ENCODE results near the gene IGSF9. TPM values are rescaled to one million over a fixed set of nuclear protein-coding genes. Genes with fewer than 3 reads are reported as not detected.

Gene IGSF9
- total RNA-seq, 5 donors from 2014 or later (not counting 1 experiment from before 2014, with no cell fraction given): 0.06 to 0.16 (median 0.12) TPM; not detected in 2

GRCh38 chr1:159881622-159882526 is 63.5 kb downstream of the IGSF9 start:
- no peak overlapping the region for H3K4me3 ChIP-seq (ENCODE audit: control insufficient read depth in 1 of 2, extremely low read depth in 1 of 2, low read length in 1 of 2)
- H3K27ac ChIP-seq (ENCODE audit: low read length): no peak overlapping the region
- peak in 27 of 35 experiments; percentile 8 to 63 (median 20) for DNase-seq
- peaks cover 6% of the 10 kb centered on the region in 2 experiments for H3K4me1 ChIP-seq (ENCODE audit: control insufficient read depth in 1 of 2, extremely low read depth in 1 of 2, insufficient read depth in 2 of 2, low read length in 2 of 2)
- WGBS (ENCODE audit: insufficient coverage): 65% methylated on average over 5 of the region's 6 CpGs
- no peaks in the 10 kb centered on the region for H3K9me3 Mint-ChIP-seq
- ChIA-PET POLR2A (no interaction called here), CTCF (interaction anchor here in 1 of 2 donors (0.9 kb wide), 1 partner anchor 11 kb away, joined by 3 read pairs; no protein-coding TSS in a partner anchor)
- no peaks in the 10 kb centered on the region for H3K27me3 ChIP-seq (replicated peaks in 1 of 2; ENCODE audit: control insufficient read depth in 2 of 2, extremely low read depth in 1 of 2, insufficient read depth in 2 of 2, low read length in 1 of 2)
- H3K4me3 Mint-ChIP-seq: no peak overlapping the region
- no peaks in the 10 kb centered on the region for H3K9me3 ChIP-seq
- H3K27me3 Mint-ChIP-seq: no peaks in the 10 kb centered on the region
- no peaks in the 10 kb centered on the region for H3K36me3 Mint-ChIP-seq
- H3K27ac Mint-ChIP-seq: no peak overlapping the region
- no peaks in the 10 kb centered on the region for H3K4me1 Mint-ChIP-seq
- ATAC-seq (replicated peaks in 1 of 4): peak in 2 of 4 experiments; percentile 36 to 37
- H3K36me3 ChIP-seq (ENCODE audit: control insufficient read depth in 2 of 2, extremely low read depth in 1 of 2, insufficient read depth in 1 of 2, low read length in 1 of 2): no peaks in the 10 kb centered on the region

GRCh38 chr1:159880430-159880829 is 65.0 kb downstream of the IGSF9 start:
- Mint-ChIP-seq H3K4me3 (no peak overlapping the region), H3K4me1 (no peaks in the 10 kb centered on the region), H3K9me3 (no peaks in the 10 kb centered on the region), H3K36me3 (peaks cover 6% of the 10 kb centered on the region), H3K27ac (no peak overlapping the region), H3K27me3 (peaks cover 0 to 7% of the 10 kb centered on the region in 2 donors)
- WGBS (ENCODE audit: insufficient coverage): 93% methylated on average over 2 of the region's 3 CpGs
- Histone ChIP-seq H3K9me3 (no peaks in the 10 kb centered on the region), H3K36me3 (ENCODE audit: control insufficient read depth in 2 of 2, extremely low read depth in 1 of 2, insufficient read depth in 1 of 2, low read length in 1 of 2) (no peaks in the 10 kb centered on the region), H3K4me1 (ENCODE audit: control insufficient read depth in 1 of 2, extremely low read depth in 1 of 2, insufficient read depth in 2 of 2, low read length in 2 of 2) (peaks cover 6% of the 10 kb centered on the region in 2 experiments), H3K4me3 (ENCODE audit: control insufficient read depth in 1 of 2, extremely low read depth in 1 of 2, low read length in 1 of 2) (no peak overlapping the region), H3K27me3 (replicated peaks in 1 of 2; ENCODE audit: control insufficient read depth in 2 of 2, extremely low read depth in 1 of 2, insufficient read depth in 2 of 2, low read length in 1 of 2) (peaks cover 0 to 2% of the 10 kb centered on the region in 2 experiments), H3K27ac (ENCODE audit: low read length) (no peak overlapping the region)
- ChIA-PET POLR2A (no interaction called here), CTCF (interaction anchor here in 1 of 2 donors (0.5 kb wide), 1 partner anchor 20 kb away, joined by 6 read pairs; no protein-coding TSS in a partner anchor)
- ATAC-seq (replicated peaks in 1 of 4) (no peak), DNase-seq (no peak)

- Mint-ChIP-seq H3K4me1 (no peaks in the 10 kb centered on the region), H3K36me3 (peaks cover 6% of the 10 kb centered on the region), H3K27me3 (peaks cover 0 to 7% of the 10 kb centered on the region in 2 donors), H3K9me3 (no peaks in the 10 kb centered on the region), H3K27ac (no peak overlapping the region), H3K4me3 (no peak overlapping the region)
- ChIA-PET POLR2A (no interaction called here), CTCF (no interaction called here)
- ATAC-seq (replicated peaks in 1 of 4) (no peak), DNase-seq (no peak)
- H3K9me3 ChIP-seq: no peaks in the 10 kb centered on the region
- H3K27me3 ChIP-seq (replicated peaks in 1 of 2; ENCODE audit: control insufficient read depth in 2 of 2, extremely low read depth in 1 of 2, insufficient read depth in 2 of 2, low read length in 1 of 2): peaks cover 0 to 2% of the 10 kb centered on the region in 2 experiments
- no peaks in the 10 kb centered on the region for H3K36me3 ChIP-seq (ENCODE audit: control insufficient read depth in 2 of 2, extremely low read depth in 1 of 2, insufficient read depth in 1 of 2, low read length in 1 of 2)
- no peak overlapping the region for H3K4me3 ChIP-seq (ENCODE audit: control insufficient read depth in 1 of 2, extremely low read depth in 1 of 2, low read length in 1 of 2)
- peaks cover 6% of the 10 kb centered on the region in 2 experiments for H3K4me1 ChIP-seq (ENCODE audit: control insufficient read depth in 1 of 2, extremely low read depth in 1 of 2, insufficient read depth in 2 of 2, low read length in 2 of 2)
- no peak overlapping the region for H3K27ac ChIP-seq (ENCODE audit: low read length)
- no CpG with 5 or more reads among the region's 4 CpGs for WGBS (ENCODE audit: insufficient coverage)
Observed at GRCh38 chr1:159879977-159880376, 65.4 kb downstream of the IGSF9 start.

GRCh38 chr1:159879136-159879535 is 66.3 kb downstream of the IGSF9 start:
- Histone ChIP-seq H3K9me3 (no peaks in the 10 kb centered on the region), H3K27ac (ENCODE audit: low read length) (no peak overlapping the region), H3K27me3 (replicated peaks in 1 of 2; ENCODE audit: control insufficient read depth in 2 of 2, extremely low read depth in 1 of 2, insufficient read depth in 2 of 2, low read length in 1 of 2) (peaks cover 0 to 2% of the 10 kb centered on the region in 2 experiments), H3K4me1 (ENCODE audit: control insufficient read depth in 1 of 2, extremely low read depth in 1 of 2, insufficient read depth in 2 of 2, low read length in 2 of 2) (peaks cover 6% of the 10 kb centered on the region in 2 experiments), H3K4me3 (ENCODE audit: control insufficient read depth in 1 of 2, extremely low read depth in 1 of 2, low read length in 1 of 2) (no peak overlapping the region), H3K36me3 (ENCODE audit: control insufficient read depth in 2 of 2, extremely low read depth in 1 of 2, insufficient read depth in 1 of 2, low read length in 1 of 2) (no peaks in the 10 kb centered on the region)
- no peaks in the 10 kb centered on the region for H3K9me3 Mint-ChIP-seq
- ATAC-seq (replicated peaks in 1 of 4) (no peak), DNase-seq (no peak)
- H3K36me3 Mint-ChIP-seq: peaks cover 8% of the 10 kb centered on the region
- POLR2A ChIA-PET: no interaction called here
- peaks cover 0 to 10% of the 10 kb centered on the region in 2 donors for H3K27me3 Mint-ChIP-seq
- H3K4me3 Mint-ChIP-seq: no peak overlapping the region
- WGBS (ENCODE audit: insufficient coverage): 91% methylated on average over 1 of the region's 3 CpGs
- CTCF ChIA-PET: interaction anchor here in 1 of 2 donors (1.4 kb wide), 1 partner anchor 128 kb away, joined by 3 read pairs; no protein-coding TSS in a partner anchor
- H3K27ac Mint-ChIP-seq: no peak overlapping the region
- no peaks in the 10 kb centered on the region for H3K4me1 Mint-ChIP-seq

- Mint-ChIP-seq H3K4me1 (no peaks in the 10 kb centered on the region), H3K36me3 (peaks cover 9% of the 10 kb centered on the region), H3K4me3 (no peak overlapping the region), H3K9me3 (no peaks in the 10 kb centered on the region), H3K27ac (no peak overlapping the region), H3K27me3 (peaks cover 0 to 15% of the 10 kb centered on the region in 2 donors)
- Histone ChIP-seq H3K4me1 (ENCODE audit: control insufficient read depth in 1 of 2, extremely low read depth in 1 of 2, insufficient read depth in 2 of 2, low read length in 2 of 2) (peaks cover 6% of the 10 kb centered on the region in 2 experiments), H3K36me3 (ENCODE audit: control insufficient read depth in 2 of 2, extremely low read depth in 1 of 2, insufficient read depth in 1 of 2, low read length in 1 of 2) (no peaks in the 10 kb centered on the region), H3K4me3 (ENCODE audit: control insufficient read depth in 1 of 2, extremely low read depth in 1 of 2, low read length in 1 of 2) (no peak overlapping the region), H3K9me3 (no peaks in the 10 kb centered on the region), H3K27me3 (replicated peaks in 1 of 2; ENCODE audit: control insufficient read depth in 2 of 2, extremely low read depth in 1 of 2, insufficient read depth in 2 of 2, low read length in 1 of 2) (peaks cover 0 to 4% of the 10 kb centered on the region in 2 experiments), H3K27ac (ENCODE audit: low read length) (no peak overlapping the region)
- DNase-seq (no peak), ATAC-seq (replicated peaks in 1 of 4) (no peak)
- CTCF ChIA-PET: interaction anchor here in 1 of 2 donors (1.4 kb wide), 1 partner anchor 129 kb away, joined by 3 read pairs; no protein-coding TSS in a partner anchor
- POLR2A ChIA-PET: interaction anchor here in 1 of 2 donors (1.0 kb wide), 1 partner anchor 36 kb away, joined by 3 read pairs; no protein-coding TSS in a partner anchor
- WGBS (ENCODE audit: insufficient coverage): 100% methylated on average over 3 of the region's 6 CpGs
Observed at GRCh38 chr1:159877695-159878444, 67.5 kb downstream of the IGSF9 start.
